Smooth muscle cell of the brain vasculature (primary cell): Measurements from ENCODE around the gene HDAC4.

ENCODE experiments used
- DNase-seq: peaks from one replicate; pipeline ENCODE4 v3.0.0-alpha.2; 2012; ENCODE audit warnings: low read depth, low spot score

The HDAC4 gene

GRCh38 chr2:239125726-239126675 is 274.8 kb downstream of the HDAC4 start:
- no peak for DNase-seq

GRCh38 chr2:239124152-239124899 is 276.5 kb downstream of the HDAC4 start:
- DNase-seq = no peak

- DNase-seq = no peak
Measured at GRCh38 chr2:239122421-239123110, 278.3 kb downstream of the HDAC4 start.

- DNase-seq = no peak
Measured at GRCh38 chr2:239121600-239122012, 279.2 kb downstream of the HDAC4 start.

GRCh38 chr2:239120664-239121063 is 280.2 kb downstream of the HDAC4 start:
- DNase-seq = no peak

GRCh38 chr2:239119346-239120126 is 281.3 kb downstream of the HDAC4 start:
- no peak for DNase-seq

GRCh38 chr2:239118675-239119211 is 282.1 kb downstream of the HDAC4 start:
- DNase-seq = no peak

GRCh38 chr2:239118264-239118663 is 282.6 kb downstream of the HDAC4 start:
- DNase-seq = no peak

GRCh38 chr2:239117831-239118230 is 283.0 kb downstream of the HDAC4 start:
- DNase-seq = no peak

- DNase-seq = no peak
Measured at GRCh38 chr2:239116456-239117246, 284.2 kb downstream of the HDAC4 start.

- DNase-seq = no peak
Measured at GRCh38 chr2:239115616-239116015, 285.2 kb downstream of the HDAC4 start.

GRCh38 chr2:239114616-239115265 is 286.1 kb downstream of the HDAC4 start:
- no peak for DNase-seq

- DNase-seq = no peak
Measured at GRCh38 chr2:239114119-239114581, 286.7 kb downstream of the HDAC4 start.

GRCh38 chr2:239113615-239114014 is 287.2 kb downstream of the HDAC4 start:
- no peak for DNase-seq

GRCh38 chr2:239113171-239113570 is 287.6 kb downstream of the HDAC4 start:
- DNase-seq = no peak

- no peak for DNase-seq
Measured at GRCh38 chr2:239112127-239112774, 288.6 kb downstream of the HDAC4 start.

GRCh38 chr2:239111401-239112100 is 289.3 kb downstream of the HDAC4 start:
- DNase-seq = no peak

GRCh38 chr2:239110595-239111048 is 290.2 kb downstream of the HDAC4 start:
- no peak for DNase-seq
